HUES64 (cell line): ENCODE measurements around the gene FAM72C. TPM values are rescaled to one million over a fixed set of nuclear protein-coding genes. Genes with fewer than 3 reads are reported as not detected.
"Not testable (repeated sequence)": the region's sequence is repeated elsewhere in the genome, so short reads cannot be mapped to it uniquely, and the experiment has no call there.

Experiments
- H3K27ac ChIP-seq: 2 replicates; pipeline ENCODE4 v1.7.0; 2013; ENCODE audit warnings: low read depth, low read length, inconsistent platforms
- H3K27me3 ChIP-seq: 2 replicates; pipeline ENCODE4 v1.6.1; 2013; ENCODE audit warnings: mild to moderate bottlenecking, low read length; ENCODE audit not compliant: insufficient read depth
- H3K36me3 ChIP-seq: 2 replicates; pipeline ENCODE4 v1.6.1; 2013; ENCODE audit warnings: mild to moderate bottlenecking, low read length; ENCODE audit not compliant: insufficient read depth
- H3K4me1 ChIP-seq: 2 replicates; pipeline ENCODE4 v1.6.1; 2013; ENCODE audit warnings: mild to moderate bottlenecking, low read length, moderate library complexity; ENCODE audit not compliant: insufficient read depth
- H3K4me3 ChIP-seq: 2 replicates; pipeline ENCODE4 v1.5.1; 2013; ENCODE audit warnings: mild to moderate bottlenecking, low read length, moderate library complexity
- H3K9ac ChIP-seq: 2 replicates; pipeline ENCODE4 v1.6.1; 2013; ENCODE audit warnings: mild to moderate bottlenecking, low read depth, low read length
- H3K9me3 ChIP-seq: 2 replicates; pipeline ENCODE4 v1.6.1; 2013; ENCODE audit warnings: low read depth, low read length; ENCODE audit not compliant: insufficient read depth
- WGBS: fragments of 150-250, 120-280 bp; methylation state at CpG from one replicate; pipeline ENCODE4 v1.1.7; 2013; ENCODE audit warnings: missing lambda C conversion rate; 5-methylcytosine and 5-hydroxymethylcytosine counted together
- polyA plus RNA-seq, 2 experiments: library from polyadenylated mRNA; stranded (reverse); fragments of 50-300 nt; gene quantifications; one replicate each; pipeline ENCODE4 v1.2.3, GENCODE V29; 2013

FAM72C gene
- 4.8 TPM for polyA plus RNA-seq (2013, experiment 1 of 2)
- 6.2 TPM for polyA plus RNA-seq (2013, experiment 2 of 2)

DNA sequence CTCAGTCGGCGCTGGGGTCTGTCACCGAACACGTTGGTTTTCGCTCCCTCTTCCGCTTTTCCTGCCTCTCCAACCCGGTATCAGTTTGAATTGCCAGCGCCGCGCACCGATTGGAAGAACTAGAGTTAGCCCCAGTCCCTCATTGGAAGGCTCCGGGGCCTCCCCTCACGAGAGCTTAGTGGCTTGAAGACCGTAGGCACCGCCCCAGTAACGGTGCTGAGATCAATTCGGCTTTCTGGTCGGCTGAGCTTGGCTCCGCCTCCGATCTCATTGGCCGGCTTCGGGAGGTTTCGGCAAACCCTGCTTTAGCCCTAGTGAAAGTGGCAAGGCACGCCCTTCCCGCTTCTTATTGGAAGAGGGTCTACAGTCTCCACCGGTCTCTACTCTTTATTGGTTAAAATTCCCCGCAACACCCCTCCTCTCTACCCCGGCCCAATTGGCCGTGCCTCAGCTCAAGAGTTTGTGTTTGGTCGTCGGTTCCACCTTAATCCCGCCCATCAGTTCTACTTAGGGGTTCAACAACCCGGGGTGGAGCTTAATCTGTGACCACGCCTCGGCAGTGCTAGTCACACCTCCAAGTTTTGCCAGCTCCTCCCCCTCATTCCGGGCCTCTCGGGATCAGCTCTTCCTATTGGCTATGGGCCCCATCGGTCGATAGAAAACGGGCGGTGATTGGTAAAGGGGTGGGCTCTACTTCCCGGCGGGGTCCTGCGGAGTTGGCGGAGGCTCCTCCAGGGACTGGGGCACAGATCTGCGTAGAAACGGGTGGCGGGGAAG lies at the start of gene FAM72C:
FAM72C (minus strand) TSS at position 63 of the 777 bp plus-strand sequence. CDS start 845 bp downstream, outside the sequence.
- WGBS = no CpG with 5 or more reads among the region's 48 CpGs
- H3K36me3 ChIP-seq, H3K9ac ChIP-seq: not testable (repeated sequence)

DNA sequence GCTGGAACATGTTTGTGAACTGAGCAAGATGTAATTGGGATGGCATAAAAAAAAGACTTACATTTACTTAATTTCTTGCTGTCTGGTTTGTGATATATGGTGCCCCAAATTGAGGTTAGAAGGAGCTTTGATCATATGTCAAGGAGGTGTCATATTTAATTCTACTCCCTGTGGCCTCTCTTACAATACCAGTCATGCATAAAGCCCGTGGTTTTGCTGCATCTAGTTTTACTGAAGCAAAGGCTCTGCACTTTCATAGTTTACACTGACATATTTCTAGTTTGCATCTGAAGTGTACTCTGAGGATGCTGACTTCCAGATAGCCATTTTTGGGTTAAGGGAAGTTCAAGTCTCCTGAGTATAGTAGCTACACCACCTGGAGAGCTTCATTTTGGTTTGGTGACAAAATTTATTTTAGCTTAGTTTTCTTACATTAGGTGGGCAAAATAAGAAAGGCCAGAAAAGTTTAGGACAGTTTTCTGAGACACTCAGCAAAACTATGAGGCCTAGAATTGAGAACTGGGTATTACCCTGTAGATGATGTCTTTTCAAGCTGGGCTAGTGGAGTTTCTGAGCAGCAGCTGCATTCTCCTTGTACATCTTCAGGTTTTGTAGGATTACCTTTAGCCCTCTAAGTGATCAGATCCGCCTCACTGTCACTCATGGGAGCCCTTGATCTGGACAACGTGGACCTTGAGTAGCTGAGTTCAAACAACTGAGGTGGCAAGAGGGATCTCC lies 48.4 kb upstream of the FAM72C start:
- H3K9me3 ChIP-seq, H3K4me3 ChIP-seq, H3K27ac ChIP-seq, H3K4me1 ChIP-seq, H3K27me3 ChIP-seq, H3K36me3 ChIP-seq, H3K9ac ChIP-seq: not testable (repeated sequence)
- WGBS = no CpG with 5 or more reads among the region's 3 CpGs

More for the DNA sequence above, at the start of gene FAM72C:
- H3K9me3 ChIP-seq, H3K27me3 ChIP-seq, H3K4me3 ChIP-seq, H3K27ac ChIP-seq, H3K4me1 ChIP-seq: not testable (repeated sequence)

DNA sequence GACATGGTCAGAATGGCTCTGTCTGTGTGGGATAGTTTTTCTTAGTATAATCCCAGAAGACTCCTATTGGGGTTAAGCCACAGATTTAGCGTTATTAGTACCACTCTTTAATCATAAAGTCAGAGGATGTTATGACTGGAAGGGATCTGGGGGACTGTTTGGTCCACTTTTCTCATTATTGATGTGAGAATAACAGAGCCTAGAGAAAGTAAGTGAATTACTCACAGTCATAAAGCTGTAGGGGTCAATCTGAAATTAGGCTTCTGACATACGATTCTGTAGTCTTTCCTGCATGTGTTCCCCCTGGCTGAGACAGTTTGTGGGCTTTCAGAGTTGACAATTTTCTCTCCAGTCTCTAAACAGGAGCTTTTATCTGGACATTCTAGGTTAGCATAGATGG lies 47.3 kb upstream of the FAM72C start:
- not testable (repeated sequence) for H3K9me3 ChIP-seq, H3K9ac ChIP-seq, H3K27ac ChIP-seq, H3K27me3 ChIP-seq, H3K36me3 ChIP-seq, H3K4me1 ChIP-seq, H3K4me3 ChIP-seq
- WGBS = no CpG with 5 or more reads among the region's 2 CpGs

DNA sequence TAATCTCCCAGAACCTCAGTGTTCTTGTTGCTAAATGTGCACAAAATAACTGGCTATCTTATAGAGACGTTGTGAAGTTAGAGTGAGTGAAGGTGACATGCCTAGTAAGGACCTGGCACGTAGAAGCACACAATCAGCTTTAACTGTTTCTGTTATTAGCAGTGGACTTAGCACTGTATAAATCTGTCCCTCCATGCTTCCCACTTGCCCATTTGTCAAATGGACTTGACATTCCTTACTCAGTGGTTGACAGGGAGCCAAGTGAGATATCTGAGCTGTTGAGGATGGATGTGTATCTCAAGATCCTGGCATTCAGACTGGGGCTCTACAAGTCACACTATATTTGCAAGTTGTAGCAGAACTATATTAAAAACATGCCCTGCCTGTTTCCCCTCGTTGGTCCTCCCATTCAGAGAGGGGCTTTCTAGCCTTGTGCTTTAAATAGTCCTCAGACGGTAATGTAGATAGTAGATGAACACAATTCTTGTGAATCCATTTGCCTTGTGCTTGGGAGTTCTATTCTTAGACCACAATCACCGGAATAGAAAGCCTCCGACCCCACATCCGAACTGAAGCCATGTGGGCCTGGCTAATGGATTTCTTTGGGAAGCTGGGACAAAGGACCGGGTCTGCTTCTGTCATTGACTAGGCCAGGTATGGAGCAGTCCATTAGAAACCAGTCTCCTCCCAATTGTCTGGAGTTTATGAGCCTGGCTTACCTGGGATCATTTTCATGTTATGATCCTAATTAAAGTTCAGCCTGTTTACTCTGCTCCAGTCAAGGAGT lies 43.6 kb upstream of the FAM72C start:
- WGBS = 90% methylated on average over 2 of the region's 8 CpGs
- H3K27me3 ChIP-seq, H3K27ac ChIP-seq, H3K9ac ChIP-seq, H3K36me3 ChIP-seq, H3K9me3 ChIP-seq, H3K4me1 ChIP-seq, H3K4me3 ChIP-seq: not testable (repeated sequence)

DNA sequence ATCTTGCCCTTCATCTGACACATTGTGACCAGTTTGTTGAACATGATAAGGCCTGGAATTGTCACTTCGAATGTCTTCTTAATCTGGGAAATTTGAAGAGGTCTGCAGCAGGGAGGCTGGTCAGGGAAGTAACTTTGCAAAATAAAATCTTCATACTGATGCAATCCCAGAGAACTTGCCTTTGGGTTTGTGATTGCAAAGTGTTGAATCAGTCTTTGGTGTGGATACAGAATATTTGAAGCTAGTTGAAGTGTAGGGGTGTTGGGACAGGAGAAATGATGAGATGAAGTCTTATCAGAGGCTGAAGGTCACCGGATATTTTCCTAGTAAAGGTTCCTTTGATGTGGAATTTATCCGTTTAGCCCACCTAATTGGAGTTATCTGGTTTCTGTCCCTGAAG lies 42.7 kb upstream of the FAM72C start:
- H3K9me3 ChIP-seq = not testable (repeated sequence)
- no CpG with 5 or more reads among the region's 3 CpGs for WGBS

DNA sequence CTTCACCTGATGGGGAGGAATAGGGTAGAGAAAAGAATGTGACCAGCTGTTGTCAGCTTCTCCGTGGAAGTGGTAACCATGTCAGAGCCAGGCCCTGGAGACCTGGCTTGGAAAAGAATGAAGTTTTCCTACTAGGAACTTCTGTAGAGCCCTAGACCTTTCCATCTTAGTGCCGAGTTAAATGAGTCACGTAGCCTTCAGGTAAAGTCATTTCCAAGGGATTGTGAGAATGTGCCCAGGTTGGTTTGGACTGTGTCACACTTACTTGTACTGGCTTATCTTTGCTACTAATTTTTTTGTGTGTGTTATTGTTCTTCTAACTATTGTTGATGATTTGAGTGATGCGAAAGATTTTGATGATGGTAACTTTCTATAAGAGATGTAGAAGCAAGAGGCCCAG lies 42.3 kb upstream of the FAM72C start:
- not testable (repeated sequence) for H3K4me3 ChIP-seq, H3K27me3 ChIP-seq, H3K36me3 ChIP-seq, H3K9me3 ChIP-seq, H3K27ac ChIP-seq, H3K9ac ChIP-seq, H3K4me1 ChIP-seq
- no CpG with 5 or more reads among the region's 4 CpGs for WGBS

More for the DNA sequence above, 42.7 kb upstream of the FAM72C start:
- H3K27me3 ChIP-seq, H3K36me3 ChIP-seq, H3K4me1 ChIP-seq, H3K27ac ChIP-seq, H3K4me3 ChIP-seq, H3K9ac ChIP-seq: not testable (repeated sequence)

DNA sequence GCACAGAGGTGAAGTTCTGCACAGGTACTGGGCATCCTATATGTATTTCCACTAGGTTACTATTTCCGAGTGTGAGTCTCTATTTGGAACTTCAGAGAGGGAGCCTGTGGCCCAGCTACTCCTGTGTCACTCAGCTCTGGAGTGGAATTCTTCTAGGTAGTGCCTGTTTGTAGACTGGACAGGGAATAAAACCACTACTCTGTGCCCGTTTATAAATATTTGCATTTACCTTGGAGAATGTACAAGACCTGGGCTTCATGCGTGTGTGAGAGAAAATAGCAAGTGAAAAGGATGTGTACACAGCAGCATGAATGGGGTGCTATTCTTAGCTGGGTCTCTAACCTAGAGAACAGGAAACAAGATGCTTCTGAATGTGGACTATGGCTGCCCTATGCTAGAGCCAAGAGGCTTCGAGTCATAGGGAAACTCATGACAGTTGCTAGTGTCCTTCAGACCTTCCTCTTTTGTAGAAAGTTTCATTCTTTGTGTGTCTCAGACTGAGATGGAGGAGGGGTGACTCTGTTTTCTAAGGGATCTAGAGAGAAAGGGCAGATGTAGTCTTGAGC lies 40.5 kb upstream of the FAM72C start:
- not testable (repeated sequence) for H3K9me3 ChIP-seq, H3K4me3 ChIP-seq, H3K27me3 ChIP-seq, H3K27ac ChIP-seq, H3K36me3 ChIP-seq, H3K9ac ChIP-seq, H3K4me1 ChIP-seq
- no CpG with 5 or more reads among the region's 4 CpGs for WGBS

DNA sequence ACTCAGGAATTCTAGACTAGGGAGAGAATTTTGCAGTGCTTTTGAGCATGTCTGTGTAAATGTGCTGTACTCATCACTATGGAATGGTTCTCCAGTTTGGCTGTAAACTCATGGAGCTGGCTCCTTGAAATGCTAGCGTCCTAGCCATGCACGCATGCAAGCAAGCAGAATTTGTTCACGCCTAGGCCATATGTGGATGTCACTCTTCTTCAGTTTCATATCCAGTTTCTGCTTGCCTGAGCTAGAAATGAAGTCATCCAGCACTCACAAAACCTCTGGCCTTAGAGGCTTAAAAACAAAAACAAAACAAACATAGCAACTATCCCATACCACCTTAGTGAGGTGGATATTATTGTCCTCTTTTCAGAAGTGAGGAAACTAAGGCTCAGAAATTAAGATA lies 37.6 kb upstream of the FAM72C start:
- not testable (repeated sequence) for H3K4me1 ChIP-seq, H3K27me3 ChIP-seq, H3K36me3 ChIP-seq, H3K4me3 ChIP-seq, H3K27ac ChIP-seq, H3K9me3 ChIP-seq, H3K9ac ChIP-seq
- no CpG with 5 or more reads among the region's 3 CpGs for WGBS

DNA sequence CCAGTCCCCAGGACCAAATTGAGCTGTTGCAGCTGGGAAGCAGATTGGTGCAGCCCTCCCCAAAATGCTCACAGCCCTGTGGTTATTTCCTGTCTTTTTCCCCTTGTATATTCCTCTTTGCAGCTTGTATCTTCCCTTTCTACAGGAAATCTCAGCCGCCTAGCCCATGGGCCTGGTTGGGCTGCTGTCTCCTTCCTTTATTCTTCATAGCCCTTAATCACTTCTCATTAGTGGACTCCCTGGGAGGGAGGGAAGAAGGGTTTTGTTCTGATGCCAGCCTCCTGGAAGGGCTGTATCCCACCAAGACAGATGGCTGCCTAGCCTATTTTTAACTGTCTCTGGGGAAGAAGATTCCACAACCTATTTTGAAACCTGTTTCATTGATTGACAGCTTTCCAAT lies 32.5 kb upstream of the FAM72C start:
- not testable (repeated sequence) for H3K9me3 ChIP-seq, H3K4me3 ChIP-seq, H3K27ac ChIP-seq, H3K36me3 ChIP-seq, H3K9ac ChIP-seq, H3K4me1 ChIP-seq, H3K27me3 ChIP-seq
- no CpG with 5 or more reads among the region's 1 CpG for WGBS

DNA sequence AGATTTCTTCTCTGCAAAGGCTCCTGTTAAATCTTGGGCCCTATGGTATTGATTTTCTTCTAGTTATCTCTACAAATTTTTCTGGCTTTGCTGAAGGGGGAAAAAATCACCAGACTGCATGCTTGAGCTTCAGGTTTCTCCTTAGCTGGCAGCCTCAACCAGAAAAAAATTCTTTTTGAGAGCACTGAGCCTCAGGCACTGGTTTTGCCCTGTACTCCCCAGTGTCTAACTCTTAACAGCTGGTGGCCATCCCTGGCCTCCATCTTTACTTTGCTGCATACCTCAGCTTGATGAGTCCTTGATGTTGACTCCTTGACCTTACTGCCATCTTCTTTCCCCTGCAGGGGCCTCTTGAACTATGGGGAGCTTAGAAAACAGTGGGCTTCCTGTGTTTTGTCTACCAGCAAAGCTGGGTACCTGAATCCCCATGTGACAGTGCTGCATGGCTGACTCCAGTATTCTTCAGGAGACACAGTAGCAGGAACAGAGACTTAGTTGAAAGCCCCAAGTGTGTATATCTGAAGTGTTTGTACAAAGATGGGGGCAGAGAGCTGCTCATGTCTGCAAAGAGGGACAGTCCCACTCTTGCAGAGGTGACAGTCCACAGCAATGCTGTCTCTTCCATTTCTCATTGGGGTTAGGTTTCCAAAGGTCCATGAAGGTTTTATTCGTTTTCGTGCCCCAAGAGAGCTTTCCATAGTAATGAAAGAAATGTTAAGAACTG lies 31.7 kb upstream of the FAM72C start:
- not testable (repeated sequence) for H3K9me3 ChIP-seq, H3K4me1 ChIP-seq, H3K36me3 ChIP-seq, H3K9ac ChIP-seq, H3K27me3 ChIP-seq, H3K27ac ChIP-seq, H3K4me3 ChIP-seq
- WGBS = no CpG with 5 or more reads among the region's 2 CpGs
